ENCODE data around the gene MBD3L5. TPM values are rescaled to one million over a fixed set of nuclear protein-coding genes. Genes with fewer than 3 reads are reported as not detected.

Gene MBD3L5
- total and polyA plus RNA-seq, 9 of the 15 experiments (the other 6 are each of a cell fraction or from before 2014, with no cell fraction given): not detected

- TF ChIP-seq ETS1 (conservative IDR thresholded peaks at IDR 0.05; ENCODE audit: control insufficient read depth, low read depth, low read length) (peak; percentile 74; the same call in 1 of the 2 replicates), TCF3 (CRISPR knock-in tag; IDR thresholded peaks at IDR 0.05) (no peak), ZSCAN29 (IDR thresholded peaks at IDR 0.05) (no peak), RBFOX2 (IDR thresholded peaks at IDR 0.05; ENCODE audit: low read depth, low read length) (peak; percentile 93), FOXJ3 (CRISPR knock-in tag; IDR thresholded peaks at IDR 0.05) (no peak), SMARCA4 (IDR thresholded peaks at IDR 0.05) (no peak), MIER1 (IDR thresholded peaks at IDR 0.05; ENCODE audit: low read depth) (no peak), CSDE1 (IDR thresholded peaks at IDR 0.05) (no peak), CBX1 (IDR thresholded peaks at IDR 0.05; ENCODE audit: low read depth) (peak; percentile 70; the same call in 1 of the 2 replicates), RFX5 (IDR thresholded peaks at IDR 0.05; ENCODE audit: low read depth, low read length) (no peak), ZNF511 (CRISPR knock-in tag; IDR thresholded peaks at IDR 0.05) (no peak), NRF1 (conservative IDR thresholded peaks at IDR 0.05 in 1 of 2, IDR thresholded peaks at IDR 0.05 in 1 of 2) (peak; percentile 53 to 60), MYC (IDR thresholded peaks at IDR 0.05; ENCODE audit: low read depth, low read length) (peak; percentile 90), MYC (CRISPR knock-in tag; IDR thresholded peaks at IDR 0.05; ENCODE audit: borderline replicate concordance, low read depth) (no peak), CREB3L1 (IDR thresholded peaks at IDR 0.05; ENCODE audit: borderline replicate concordance, low read depth) (peak; percentile 84), NR3C1 (CRISPR knock-in tag; IDR thresholded peaks at IDR 0.05) (no peak), MXI1 (IDR thresholded peaks at IDR 0.05; ENCODE audit: low read depth, low read length) (0 out of 2 replicates have a peak, but pooled peaks have one; percentile 60), ZNF395 (CRISPR knock-in tag; IDR thresholded peaks at IDR 0.05) (no peak), ARNT (IDR thresholded peaks at IDR 0.05) (no peak), ZNF3 (CRISPR knock-in tag; IDR thresholded peaks at IDR 0.05) (no peak), ZNF408 (CRISPR knock-in tag; IDR thresholded peaks at IDR 0.05; ENCODE audit: low read depth) (no peak), NR2C1 (IDR thresholded peaks at IDR 0.05) (peak; percentile 63), NR2C1 (tag; IDR thresholded peaks at IDR 0.05) (peak; percentile 82), KAT8 (IDR thresholded peaks at IDR 0.05; ENCODE audit: low read depth) (no peak; the same call in 1 of the 2 replicates)
These were observed 38.9 kb downstream of the MBD3L5 start, which contains the start of gene ZNF557 (continued) for GRCh38 chr19:7069042-7069903.

Data from K562 (cell line).